ENCODE results near the gene TSSK6.

Gene TSSK6

GRCh38 chr19:19551853-19552192 is 36.5 kb upstream of the TSSK6 start:
- H2AFZ ChIP-seq (ENCODE audit: low read length, unreplicated experiment) = no peak overlapping the region
- no peak overlapping the region for H3K27ac ChIP-seq (ENCODE audit: low read depth, low read length)
- no peak overlapping the region for H3K4me3 ChIP-seq (ENCODE audit: low read depth, low read length)
- no peaks in the 10 kb centered on the region for H3K79me2 ChIP-seq (ENCODE audit: control insufficient read depth, insufficient read depth, low read length, unreplicated experiment)
- H3K27me3 ChIP-seq (ENCODE audit: insufficient read depth, low read length) = no peaks in the 10 kb centered on the region
- no peaks in the 10 kb centered on the region for H3K36me3 ChIP-seq (ENCODE audit: insufficient read depth, low read length)
- no peaks in the 10 kb centered on the region for H3K4me1 ChIP-seq (ENCODE audit: control insufficient read depth, insufficient read depth, low read length, unreplicated experiment)

- Histone ChIP-seq H3K27ac (ENCODE audit: low read depth, low read length) (no peak overlapping the region), H3K4me3 (ENCODE audit: low read depth, low read length) (no peak overlapping the region), H3K4me1 (ENCODE audit: control insufficient read depth, insufficient read depth, low read length, unreplicated experiment) (no peaks in the 10 kb centered on the region), H2AFZ (ENCODE audit: low read length, unreplicated experiment) (no peak overlapping the region), H3K79me2 (ENCODE audit: control insufficient read depth, insufficient read depth, low read length, unreplicated experiment) (no peaks in the 10 kb centered on the region), H3K27me3 (ENCODE audit: insufficient read depth, low read length) (no peaks in the 10 kb centered on the region), H3K36me3 (ENCODE audit: insufficient read depth, low read length) (no peaks in the 10 kb centered on the region)
Observed at GRCh38 chr19:19550972-19551852, 35.9 kb upstream of the TSSK6 start.

- no peak overlapping the region for H2AFZ ChIP-seq (ENCODE audit: low read length, unreplicated experiment)
- no peaks in the 10 kb centered on the region for H3K79me2 ChIP-seq (ENCODE audit: control insufficient read depth, insufficient read depth, low read length, unreplicated experiment)
- no peaks in the 10 kb centered on the region for H3K36me3 ChIP-seq (ENCODE audit: insufficient read depth, low read length)
- no peak overlapping the region for H3K4me3 ChIP-seq (ENCODE audit: low read depth, low read length)
- no peaks in the 10 kb centered on the region for H3K27me3 ChIP-seq (ENCODE audit: insufficient read depth, low read length)
- no peaks in the 10 kb centered on the region for H3K4me1 ChIP-seq (ENCODE audit: control insufficient read depth, insufficient read depth, low read length, unreplicated experiment)
- no peak overlapping the region for H3K27ac ChIP-seq (ENCODE audit: low read depth, low read length)
Observed at GRCh38 chr19:19550485-19550929, 35.2 kb upstream of the TSSK6 start.

- Histone ChIP-seq H2AFZ (ENCODE audit: low read length, unreplicated experiment) (no peak overlapping the region), H3K4me3 (ENCODE audit: low read depth, low read length) (no peak overlapping the region), H3K4me1 (ENCODE audit: control insufficient read depth, insufficient read depth, low read length, unreplicated experiment) (no peaks in the 10 kb centered on the region), H3K79me2 (ENCODE audit: control insufficient read depth, insufficient read depth, low read length, unreplicated experiment) (no peaks in the 10 kb centered on the region), H3K27ac (ENCODE audit: low read depth, low read length) (no peak overlapping the region), H3K27me3 (ENCODE audit: insufficient read depth, low read length) (no peaks in the 10 kb centered on the region), H3K36me3 (ENCODE audit: insufficient read depth, low read length) (no peaks in the 10 kb centered on the region)
Observed at GRCh38 chr19:19549804-19550464, 34.6 kb upstream of the TSSK6 start.

GRCh38 chr19:19548915-19549759 is 33.8 kb upstream of the TSSK6 start:
- Histone ChIP-seq H2AFZ (ENCODE audit: low read length, unreplicated experiment) (no peak overlapping the region), H3K36me3 (ENCODE audit: insufficient read depth, low read length) (no peaks in the 10 kb centered on the region), H3K27me3 (ENCODE audit: insufficient read depth, low read length) (no peaks in the 10 kb centered on the region), H3K27ac (ENCODE audit: low read depth, low read length) (no peak overlapping the region), H3K4me1 (ENCODE audit: control insufficient read depth, insufficient read depth, low read length, unreplicated experiment) (no peaks in the 10 kb centered on the region), H3K4me3 (ENCODE audit: low read depth, low read length) (no peak overlapping the region), H3K79me2 (ENCODE audit: control insufficient read depth, insufficient read depth, low read length, unreplicated experiment) (no peaks in the 10 kb centered on the region)

GRCh38 chr19:19547674-19548336 is 32.5 kb upstream of the TSSK6 start:
- no peak overlapping the region for H3K4me3 ChIP-seq (ENCODE audit: low read depth, low read length)
- no peaks in the 10 kb centered on the region for H3K79me2 ChIP-seq (ENCODE audit: control insufficient read depth, insufficient read depth, low read length, unreplicated experiment)
- H3K27ac ChIP-seq (ENCODE audit: low read depth, low read length) = no peak overlapping the region
- H3K4me1 ChIP-seq (ENCODE audit: control insufficient read depth, insufficient read depth, low read length, unreplicated experiment) = no peaks in the 10 kb centered on the region
- H2AFZ ChIP-seq (ENCODE audit: low read length, unreplicated experiment) = no peak overlapping the region
- no peaks in the 10 kb centered on the region for H3K36me3 ChIP-seq (ENCODE audit: insufficient read depth, low read length)
- H3K27me3 ChIP-seq (ENCODE audit: insufficient read depth, low read length) = no peaks in the 10 kb centered on the region

GRCh38 chr19:19546751-19547162 is 31.4 kb upstream of the TSSK6 start:
- no peak overlapping the region for H3K4me3 ChIP-seq (ENCODE audit: low read depth, low read length)
- H3K27me3 ChIP-seq (ENCODE audit: insufficient read depth, low read length) = no peaks in the 10 kb centered on the region
- no peaks in the 10 kb centered on the region for H3K36me3 ChIP-seq (ENCODE audit: insufficient read depth, low read length)
- H3K79me2 ChIP-seq (ENCODE audit: control insufficient read depth, insufficient read depth, low read length, unreplicated experiment) = no peaks in the 10 kb centered on the region
- no peaks in the 10 kb centered on the region for H3K4me1 ChIP-seq (ENCODE audit: control insufficient read depth, insufficient read depth, low read length, unreplicated experiment)
- no peak overlapping the region for H2AFZ ChIP-seq (ENCODE audit: low read length, unreplicated experiment)
- H3K27ac ChIP-seq (ENCODE audit: low read depth, low read length) = no peak overlapping the region

- H3K79me2 ChIP-seq (ENCODE audit: control insufficient read depth, insufficient read depth, low read length, unreplicated experiment) = no peaks in the 10 kb centered on the region
- no peaks in the 10 kb centered on the region for H3K36me3 ChIP-seq (ENCODE audit: insufficient read depth, low read length)
- no peak overlapping the region for H3K4me3 ChIP-seq (ENCODE audit: low read depth, low read length)
- no peak overlapping the region for H3K27ac ChIP-seq (ENCODE audit: low read depth, low read length)
- H3K27me3 ChIP-seq (ENCODE audit: insufficient read depth, low read length) = no peaks in the 10 kb centered on the region
- H3K4me1 ChIP-seq (ENCODE audit: control insufficient read depth, insufficient read depth, low read length, unreplicated experiment) = no peaks in the 10 kb centered on the region
- H2AFZ ChIP-seq (ENCODE audit: low read length, unreplicated experiment) = no peak overlapping the region
Observed at GRCh38 chr19:19545707-19546106, 30.4 kb upstream of the TSSK6 start.

GRCh38 chr19:19544954-19545591 is 29.7 kb upstream of the TSSK6 start:
- no peak overlapping the region for H3K27ac ChIP-seq (ENCODE audit: low read depth, low read length)
- no peak overlapping the region for H3K4me3 ChIP-seq (ENCODE audit: low read depth, low read length)

More at GRCh38 chr19:19544954-19545591, 29.7 kb upstream of the TSSK6 start:
- Histone ChIP-seq H2AFZ (ENCODE audit: low read length, unreplicated experiment) (no peak overlapping the region), H3K79me2 (ENCODE audit: control insufficient read depth, insufficient read depth, low read length, unreplicated experiment) (no peaks in the 10 kb centered on the region), H3K27me3 (ENCODE audit: insufficient read depth, low read length) (no peaks in the 10 kb centered on the region), H3K4me1 (ENCODE audit: control insufficient read depth, insufficient read depth, low read length, unreplicated experiment) (no peaks in the 10 kb centered on the region), H3K36me3 (ENCODE audit: insufficient read depth, low read length) (no peaks in the 10 kb centered on the region)

All from ACC112 (cell line).